DND-41 (cell line): ENCODE measurements around the gene PROM2.

ENCODE experiments used
- CTCF ChIP-seq: IDR thresholded peaks from 2 replicates; pipeline ENCODE4 v1.5.1; 2012; ENCODE audit warnings: borderline replicate concordance, low read length, moderate library complexity, mild to moderate bottlenecking; ENCODE audit not compliant: poor library complexity, severe bottlenecking; ENCODE audit errors: extremely low read depth
- EZH2 ChIP-seq: IDR thresholded peaks from 3 replicates; pipeline ENCODE4 v1.6.1; 2012; ENCODE audit warnings: borderline replicate concordance, low read depth, mild to moderate bottlenecking, moderate library complexity, low read length, inconsistent platforms; ENCODE audit not compliant: severe bottlenecking

- no peak for TF ChIP-seq CTCF
- no peak for TF ChIP-seq EZH2
Observed at GRCh38 chr2:95258271-95258670, 16.0 kb upstream of the PROM2 start.
